Stimulated activated naive CD4-positive, alpha-beta T cell (primary cell): ENCODE data around the gene ZNF420.
A peak's percentile ranks its signal among the peaks of the same experiment; 100 is the strongest.
"Not testable (repeated sequence)": the region's sequence is repeated elsewhere in the genome, so short reads cannot be mapped to it uniquely, and the experiment has no call there.

ENCODE experiments used
- DNase-seq, 6 experiments: peaks; one replicate each; lab custom pipeline; 2025; lab: John Stamatoyannopoulos, UW

Gene ZNF420

GRCh38 chr19:37077934-37078716, at the start of gene ZNF420:
TSS of gene ZNF420 (plus strand) at chr19:37078433. CDS start at chr19:37089119, 10,686 bp downstream.
- DNase-seq: peak; percentile 71 to 91 (median 80)

GRCh38 chr19:37045140-37045539, 33.1 kb upstream of the ZNF420 start:
- DNase-seq: no peak

- no peak for DNase-seq
These were observed 22.9 kb upstream of the ZNF420 start for GRCh38 chr19:37055330-37055729.

GRCh38 chr19:37056776-37057175, 21.5 kb upstream of the ZNF420 start:
- no peak for DNase-seq

- no peak for DNase-seq
These were observed 19.1 kb upstream of the ZNF420 start for GRCh38 chr19:37059142-37059541.

- DNase-seq: not testable (repeated sequence)
These were observed 13.3 kb upstream of the ZNF420 start for GRCh38 chr19:37064886-37065285.

- DNase-seq: no peak
These were observed 4.1 kb upstream of the ZNF420 start for GRCh38 chr19:37074111-37074510.

GRCh38 chr19:37074819-37075362, 3.3 kb upstream of the ZNF420 start:
- DNase-seq: no peak

- DNase-seq: not testable (repeated sequence)
These were observed 1.7 kb upstream of the ZNF420 start for GRCh38 chr19:37076524-37076923.

- peak in 1 of 6 experiments; percentile 24 for DNase-seq
These were observed 716 bp upstream of the ZNF420 start for GRCh38 chr19:37077501-37077933.

GRCh38 chr19:37078717-37079032, 442 bp downstream of the ZNF420 start:
- no peak for DNase-seq

GRCh38 chr19:37079238-37079637, 1.0 kb downstream of the ZNF420 start:
- DNase-seq: no peak

GRCh38 chr19:37082307-37082706, 4.1 kb downstream of the ZNF420 start:
- no peak for DNase-seq

GRCh38 chr19:37087110-37087509, 8.9 kb downstream of the ZNF420 start:
- no peak for DNase-seq

- no peak for DNase-seq
These were observed 17.6 kb downstream of the ZNF420 start for GRCh38 chr19:37095859-37096258.

GRCh38 chr19:37098570-37098969, 20.3 kb downstream of the ZNF420 start:
- no peak for DNase-seq

- not testable (repeated sequence) for DNase-seq
These were observed 25.9 kb downstream of the ZNF420 start for GRCh38 chr19:37104135-37104534.

GRCh38 chr19:37111753-37112152, 33.5 kb downstream of the ZNF420 start:
- not testable (repeated sequence) for DNase-seq

- DNase-seq: no peak
These were observed 35.8 kb downstream of the ZNF420 start for GRCh38 chr19:37114001-37114400.

GRCh38 chr19:37122093-37122492, 43.9 kb downstream of the ZNF420 start:
- DNase-seq: not testable (repeated sequence)

- DNase-seq: no peak
These were observed 50.0 kb downstream of the ZNF420 start for GRCh38 chr19:37127999-37128820.

- no peak for DNase-seq
These were observed 50.6 kb downstream of the ZNF420 start for GRCh38 chr19:37128821-37129177.

- no peak for DNase-seq
These were observed 57.9 kb downstream of the ZNF420 start for GRCh38 chr19:37136111-37136510.
